ENCODE results near the gene ASTN2.
A peak's percentile ranks its signal among the peaks of the same experiment; 100 is the strongest.

ASTN2 gene

DNA sequence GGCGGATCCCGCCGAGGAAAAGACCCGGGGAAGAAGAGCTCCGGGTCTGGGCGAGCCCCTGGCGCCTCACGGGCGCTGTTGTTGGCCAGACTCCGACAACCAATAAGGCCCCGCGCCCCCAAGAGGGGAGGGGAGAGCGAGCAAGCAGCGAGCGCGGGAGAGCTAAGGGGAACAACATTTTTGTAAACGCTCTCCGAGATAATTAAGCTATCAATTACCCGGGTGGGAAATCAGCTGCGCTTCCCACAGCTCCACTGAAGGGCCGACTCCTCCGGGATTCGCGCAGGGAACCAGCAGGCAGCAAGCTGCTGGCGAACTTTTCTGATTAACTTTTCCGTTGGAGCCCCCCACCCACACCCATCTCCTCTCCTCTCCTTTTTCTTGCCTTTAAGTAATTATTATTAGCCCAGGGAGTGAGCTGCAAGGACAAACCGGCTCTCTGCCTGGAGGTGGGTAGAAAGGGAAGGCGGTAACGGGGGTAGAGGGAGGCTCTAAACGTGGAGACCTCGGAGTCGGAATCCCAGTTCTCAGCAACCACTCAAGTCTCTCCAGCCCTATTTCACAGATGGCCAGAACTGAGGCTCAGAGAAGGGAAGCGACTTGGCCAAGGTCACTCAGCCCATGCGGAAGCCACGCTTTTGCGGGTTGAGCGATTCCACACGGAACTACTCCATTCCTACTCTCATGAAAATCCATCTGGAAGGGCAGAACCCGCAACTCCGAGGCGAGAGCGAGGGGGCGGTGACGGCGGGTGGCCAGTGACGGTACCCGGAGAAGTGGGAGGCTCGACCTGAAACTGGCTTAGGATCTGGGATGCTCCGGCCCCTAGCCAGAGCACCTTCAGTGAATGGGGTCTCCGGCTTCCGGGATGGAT lies 1.3 kb downstream of the ASTN2 start:
- DNase-seq = no peak

DNA sequence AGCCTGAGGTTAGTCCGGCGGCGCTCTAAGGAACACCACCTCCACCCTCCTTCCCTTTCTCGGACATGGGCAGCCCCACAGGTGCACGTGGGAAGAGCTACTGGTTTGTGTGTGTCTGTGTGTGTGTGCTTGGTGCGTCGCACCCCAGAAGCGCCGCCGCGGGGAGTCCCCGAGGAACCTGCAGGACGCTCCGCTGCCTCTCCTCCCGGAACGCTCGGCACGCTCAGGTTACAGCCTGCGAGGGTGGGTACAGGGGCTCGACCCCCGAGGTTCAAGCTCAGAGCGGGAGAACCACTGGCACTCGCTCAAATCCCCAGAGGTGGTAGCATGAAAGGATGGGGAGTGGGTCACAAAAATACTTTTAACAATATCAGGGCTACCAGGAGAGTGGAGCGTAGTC lies 2.0 kb downstream of the ASTN2 start:
- no peak for DNase-seq

DNA sequence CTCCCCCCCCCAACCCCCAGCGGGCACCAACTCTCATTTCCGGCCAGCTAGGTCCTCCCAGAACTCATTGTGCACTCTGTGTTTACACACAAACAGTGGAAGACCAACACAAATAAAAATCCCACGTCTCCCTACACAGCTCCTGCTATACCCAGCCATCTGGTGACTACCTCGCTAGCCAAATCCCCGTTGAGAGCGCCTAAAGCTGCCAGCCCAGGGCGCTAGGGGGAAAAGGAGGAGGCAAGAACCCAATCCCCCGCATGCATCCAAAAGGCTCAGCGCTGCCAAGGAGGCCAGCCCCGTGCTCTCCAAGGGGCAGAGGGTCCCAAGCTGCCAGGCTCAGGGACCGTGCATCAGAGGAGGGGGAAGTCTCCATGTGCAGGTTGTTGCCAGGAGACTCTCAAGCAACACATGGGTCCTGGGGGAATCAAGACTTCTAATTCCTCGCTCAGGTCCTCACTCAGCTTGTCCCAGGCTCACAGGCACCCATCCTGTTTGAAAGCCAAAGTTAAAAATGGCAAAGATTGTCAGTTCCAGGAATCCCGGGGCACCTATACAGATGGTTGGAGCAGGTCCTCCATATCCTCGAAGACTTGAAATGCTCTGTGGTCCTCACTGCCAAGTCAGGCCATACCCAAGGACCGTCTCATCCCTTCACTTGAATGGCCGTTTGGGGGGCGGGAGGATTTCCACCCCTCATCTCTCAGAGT lies 2.7 kb downstream of the ASTN2 start:
- DNase-seq = no peak

DNA sequence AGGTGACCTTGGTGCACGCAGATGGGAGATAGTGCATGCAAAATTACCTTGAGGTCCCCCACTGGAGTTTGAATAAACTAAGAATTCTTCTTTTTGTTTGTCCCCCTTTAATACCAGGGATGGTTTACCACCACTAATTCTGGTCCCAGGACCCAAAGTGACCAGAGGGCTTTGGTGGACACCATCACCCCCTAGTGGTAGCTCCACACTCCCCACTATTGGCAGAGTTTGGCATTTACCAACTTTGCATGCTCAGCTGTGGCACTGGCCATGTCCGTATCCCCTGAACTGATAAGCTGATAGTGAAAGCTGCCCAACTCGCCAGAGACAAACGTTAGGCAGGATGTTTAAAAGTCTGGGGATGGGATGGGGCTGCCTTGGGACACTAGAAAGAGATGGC lies 3.3 kb downstream of the ASTN2 start:
- peak; percentile 28 for DNase-seq

DNA sequence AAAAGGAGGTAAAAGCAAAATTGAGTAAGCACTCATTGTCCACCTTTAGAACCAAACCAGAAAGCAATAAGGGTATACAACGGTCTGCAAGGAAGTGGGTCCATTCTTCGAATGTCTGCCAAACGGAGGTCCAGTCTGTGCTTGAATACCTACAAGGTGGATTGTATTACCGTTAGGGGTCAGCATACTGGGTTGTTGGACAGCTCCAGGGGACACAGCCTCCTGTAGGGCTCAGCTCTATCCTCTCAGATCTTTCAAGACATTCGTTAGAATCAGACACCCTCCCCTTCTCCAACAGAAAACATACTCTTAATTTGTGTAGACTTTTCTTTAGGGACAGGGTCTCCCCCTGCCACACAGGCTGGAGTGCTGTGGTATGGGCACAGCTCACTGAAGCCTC lies 5.5 kb downstream of the ASTN2 start:
- no peak for DNase-seq

DNA sequence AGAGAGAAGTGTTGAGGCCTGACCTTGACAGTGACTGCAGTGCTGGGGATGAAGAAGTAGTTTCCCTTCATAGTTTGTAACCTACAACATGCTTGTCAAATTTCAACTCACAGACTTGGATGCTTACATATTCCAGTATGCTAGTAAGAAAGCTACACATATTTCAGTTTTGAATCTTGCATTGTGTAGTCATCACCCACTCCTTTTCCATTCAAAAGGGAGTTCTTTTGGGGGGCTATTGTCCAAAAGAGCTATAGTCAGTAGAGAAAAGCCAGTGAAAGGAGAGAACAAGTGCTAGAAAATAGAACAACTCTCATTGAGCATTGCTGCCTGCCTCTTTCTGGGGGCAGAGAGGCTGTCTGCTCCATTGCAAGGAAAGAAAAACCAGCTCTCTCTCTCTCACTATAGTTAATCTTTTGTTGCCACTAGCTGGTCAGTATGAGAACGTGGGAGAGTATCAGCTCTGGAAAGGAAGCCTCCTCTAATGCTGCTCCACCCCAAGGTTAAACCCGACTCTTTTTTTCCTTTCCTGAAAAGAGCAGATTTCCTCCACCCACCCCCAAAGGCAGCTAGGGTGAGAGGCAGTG lies 7.3 kb downstream of the ASTN2 start:
- no peak for DNase-seq

DNA sequence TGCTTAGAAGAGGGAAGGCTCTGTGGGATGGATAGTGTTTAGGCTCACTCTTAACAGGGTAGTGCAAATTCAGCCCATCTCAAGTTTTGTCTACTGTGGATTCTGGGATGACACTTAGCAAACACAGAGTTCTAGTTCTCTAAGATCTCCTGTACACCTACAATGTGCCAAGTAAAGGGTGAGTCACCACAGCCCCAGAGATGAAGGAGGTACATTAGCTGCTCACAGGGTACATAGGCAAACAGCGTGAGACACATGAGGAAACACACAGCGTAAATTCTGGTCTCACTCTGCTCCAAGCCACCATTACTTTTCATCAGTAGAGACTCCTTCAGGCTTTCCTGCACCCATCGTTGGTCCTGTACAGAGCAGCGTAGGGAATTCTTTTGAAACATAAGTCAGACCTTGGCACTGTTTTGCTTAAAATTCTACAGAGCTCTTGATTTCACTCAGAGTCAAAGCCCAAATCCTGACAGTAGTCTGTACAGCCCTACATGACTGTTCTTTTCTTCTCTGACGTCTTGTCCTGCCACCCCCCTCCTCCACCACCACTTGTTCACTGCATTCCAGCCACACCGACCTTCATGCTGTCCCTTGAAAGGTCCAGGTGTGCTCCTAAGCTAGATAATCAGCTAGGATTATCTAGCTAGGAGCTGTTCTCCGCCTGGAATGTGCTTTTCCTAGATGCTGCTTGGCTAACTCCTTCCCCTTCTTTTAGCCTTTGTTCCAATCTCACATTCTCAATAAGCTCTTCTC lies 8.7 kb downstream of the ASTN2 start:
- no peak for DNase-seq

DNA sequence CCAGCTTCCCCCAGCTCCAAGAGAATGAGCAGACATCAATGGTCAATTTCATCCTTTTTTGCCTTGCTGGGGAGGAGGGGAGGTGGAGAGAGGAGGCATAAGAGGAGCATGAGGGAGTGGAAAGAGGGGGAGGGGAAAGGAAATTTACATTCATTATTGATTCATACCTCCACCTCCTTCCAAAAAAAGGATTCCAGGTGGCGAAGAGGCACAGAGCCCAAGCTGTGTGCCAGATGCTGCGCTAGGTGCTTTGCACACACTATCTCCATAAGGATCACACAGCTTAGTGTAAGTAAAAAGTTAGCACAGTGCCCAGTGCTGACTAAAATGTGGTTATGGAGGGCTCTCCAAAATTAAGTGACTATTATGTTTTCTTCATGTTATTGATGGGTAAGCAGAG lies 11.0 kb downstream of the ASTN2 start:
- DNase-seq = no peak

DNA sequence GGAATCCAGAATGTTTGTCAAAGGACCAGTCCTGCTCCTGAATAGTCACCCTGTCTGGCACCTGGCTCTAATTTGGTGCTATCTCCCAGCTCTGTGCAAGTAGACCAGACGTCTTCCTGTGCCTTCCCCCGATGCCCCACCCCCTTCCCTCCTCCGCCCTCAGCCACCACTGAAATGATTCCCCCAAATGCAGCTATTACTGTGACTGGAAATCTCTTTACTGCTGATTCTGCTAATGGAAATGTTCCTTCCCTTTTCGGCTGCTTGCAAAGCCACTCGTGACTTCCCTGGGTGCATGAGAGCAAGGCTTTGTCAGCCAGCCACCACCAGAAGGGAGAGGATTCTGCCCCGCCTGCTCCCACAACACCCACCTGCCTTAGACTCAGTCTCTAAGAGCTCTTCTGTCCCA lies 11.4 kb downstream of the ASTN2 start:
- peak; percentile 13 for DNase-seq

DNA sequence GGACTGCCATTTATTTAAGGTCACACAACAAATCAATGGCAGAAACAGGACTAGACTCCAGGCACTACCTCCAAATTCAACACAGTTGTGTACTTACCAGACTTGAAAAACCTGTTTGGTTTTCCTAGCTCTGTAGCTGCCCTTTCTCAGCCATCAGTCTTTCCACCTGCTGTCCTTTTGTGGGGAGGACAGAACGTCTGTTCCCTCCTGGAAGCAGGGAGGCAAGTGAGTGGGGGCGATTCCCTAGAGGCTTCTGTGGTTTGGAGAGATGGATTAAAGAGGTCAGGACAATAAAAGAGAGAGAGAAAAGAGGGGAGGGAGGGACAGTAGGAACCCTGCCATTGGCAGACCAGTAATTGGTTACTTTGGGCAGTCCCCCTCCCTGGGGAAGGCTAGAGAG lies 14.7 kb downstream of the ASTN2 start:
- no peak for DNase-seq

DNA sequence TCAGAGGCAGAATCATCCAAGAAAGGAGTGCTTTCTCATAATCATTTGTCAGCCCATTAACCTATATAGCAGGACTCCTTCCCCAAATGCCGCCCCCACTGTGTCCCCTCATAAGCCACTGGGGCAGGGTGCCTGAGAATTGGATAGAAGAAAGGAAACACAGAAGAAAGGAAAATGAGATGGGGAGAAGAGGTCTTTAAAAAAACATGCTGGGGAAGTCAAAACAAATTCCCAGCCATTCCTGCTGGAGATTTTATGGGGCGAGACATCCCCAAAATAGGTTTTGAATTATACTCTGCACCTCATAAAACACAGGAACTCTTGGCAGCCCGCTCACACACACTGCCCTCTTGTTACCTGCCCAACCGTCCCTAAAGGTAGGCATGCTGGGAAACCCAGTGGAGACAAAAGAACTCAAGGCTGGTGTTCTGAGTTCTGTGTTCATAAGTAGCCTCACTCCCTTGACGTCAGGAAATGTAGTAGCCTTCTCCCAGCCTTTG lies 19.7 kb downstream of the ASTN2 start:
- no peak for DNase-seq

DNA sequence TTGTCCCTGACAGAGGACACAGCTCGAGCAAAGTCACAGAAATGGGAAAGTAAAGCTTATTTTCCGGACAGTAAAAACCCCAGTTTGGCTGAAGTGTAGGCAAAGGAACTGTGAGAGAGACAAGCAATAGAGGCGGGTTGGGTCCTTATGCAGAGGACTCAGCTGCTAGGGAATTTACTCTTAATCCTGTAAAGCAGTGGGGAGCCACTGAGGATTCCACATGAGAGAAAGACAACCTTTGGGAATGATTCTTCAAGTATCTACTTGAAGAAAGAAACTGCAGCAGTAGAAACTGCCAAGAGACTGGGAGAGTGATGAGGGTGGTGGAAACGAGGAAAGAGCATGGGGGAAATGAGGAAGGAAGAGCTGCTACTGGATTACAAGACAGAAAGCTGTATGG lies 20.2 kb downstream of the ASTN2 start:
- no peak for DNase-seq

DNA sequence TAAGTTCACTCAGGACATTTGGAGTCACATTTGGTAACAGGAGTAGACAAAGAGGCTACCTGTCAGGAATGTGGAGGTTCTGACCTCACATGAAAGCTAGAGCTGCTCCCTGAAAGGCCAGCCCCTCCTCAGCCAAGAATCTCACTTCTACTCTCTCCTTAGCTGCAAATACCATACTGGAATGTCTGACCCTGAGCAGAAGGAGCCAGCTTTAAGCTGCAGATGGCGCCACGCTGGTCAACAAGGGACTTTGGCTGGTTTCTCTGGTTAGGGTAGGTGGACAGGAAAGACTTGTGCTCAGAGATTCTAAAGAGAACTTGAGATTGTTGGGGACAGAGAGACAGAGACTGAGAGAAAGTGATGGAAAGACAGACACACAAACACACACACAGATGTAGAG lies 21.9 kb downstream of the ASTN2 start:
- DNase-seq = no peak

DNA sequence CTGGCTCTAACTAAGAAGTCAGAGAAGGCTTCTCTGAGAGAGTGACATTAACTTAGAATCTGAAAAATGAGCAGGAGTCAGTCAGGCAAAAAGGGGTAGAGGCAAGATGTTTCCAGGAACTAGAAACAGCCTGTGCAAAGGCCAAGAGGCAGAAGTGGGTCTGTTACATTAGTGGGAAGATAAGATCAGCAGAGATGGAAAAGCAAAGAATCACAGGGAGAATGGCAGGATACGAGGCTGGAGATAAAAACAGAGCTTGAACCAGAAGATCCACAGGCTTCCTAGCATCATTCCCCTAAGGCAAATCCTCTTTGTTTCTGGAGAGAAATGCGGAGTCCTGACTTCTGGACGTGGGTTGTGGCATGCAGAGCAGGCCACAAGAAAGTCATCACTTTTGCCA lies 27.4 kb downstream of the ASTN2 start:
- DNase-seq = no peak

DNA sequence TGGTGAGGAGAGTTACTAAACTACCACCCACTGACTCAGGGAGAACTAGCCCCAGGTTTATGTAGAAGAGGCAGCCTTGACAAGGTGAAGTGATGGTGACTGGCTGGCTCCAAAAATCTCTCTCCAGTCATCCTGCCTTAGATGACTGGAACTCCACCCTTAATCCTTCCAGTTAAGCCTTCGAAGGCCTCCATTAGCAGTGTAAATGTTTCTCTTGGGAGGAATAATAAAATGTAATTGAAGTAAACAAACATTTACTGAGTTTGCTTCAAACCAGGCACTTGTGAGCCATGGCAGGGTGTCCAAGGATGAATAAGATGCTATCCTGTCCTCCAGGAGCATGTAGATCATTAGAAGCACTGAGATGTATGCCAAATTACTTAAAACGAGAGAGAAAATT lies 35.5 kb downstream of the ASTN2 start:
- no peak for DNase-seq

DNA sequence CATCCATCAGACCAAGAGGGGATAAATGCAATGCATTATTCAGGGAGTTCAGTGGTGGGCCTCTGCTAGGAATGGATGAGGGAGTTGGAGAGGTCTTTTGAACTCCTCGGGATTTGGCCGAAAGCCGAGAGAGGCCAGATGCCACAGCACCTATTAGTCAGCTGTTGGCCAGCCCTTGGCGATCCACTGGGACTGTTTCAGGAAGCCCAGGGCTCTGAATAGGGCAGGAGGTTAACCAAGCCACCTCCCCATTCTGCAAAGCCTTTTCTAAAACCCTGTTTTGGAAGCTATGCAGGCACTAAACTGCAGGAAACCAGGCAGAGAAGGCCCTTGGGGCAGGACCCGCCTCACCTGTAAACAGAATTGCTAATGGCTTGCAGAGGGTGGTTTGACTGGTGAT lies 37.8 kb downstream of the ASTN2 start:
- no peak for DNase-seq

DNA sequence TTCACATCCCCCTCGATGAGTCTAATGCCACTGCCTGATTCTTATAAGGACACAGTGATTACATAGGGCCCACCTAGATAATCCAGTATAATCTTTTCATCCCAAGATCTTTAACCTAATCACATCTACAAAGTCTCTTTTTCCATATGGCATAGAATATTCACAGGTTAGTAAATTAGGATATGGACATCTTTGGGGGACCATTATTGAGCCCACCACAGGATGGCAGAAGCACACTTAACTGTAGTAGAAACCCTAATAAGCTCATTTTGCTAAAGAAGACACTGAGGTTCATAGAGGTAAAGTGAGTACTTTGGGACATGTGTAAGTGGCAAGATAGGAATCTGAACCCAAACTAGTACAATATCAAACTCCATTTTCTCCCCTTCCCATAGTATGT lies 38.9 kb downstream of the ASTN2 start:
- no peak for DNase-seq

DNA sequence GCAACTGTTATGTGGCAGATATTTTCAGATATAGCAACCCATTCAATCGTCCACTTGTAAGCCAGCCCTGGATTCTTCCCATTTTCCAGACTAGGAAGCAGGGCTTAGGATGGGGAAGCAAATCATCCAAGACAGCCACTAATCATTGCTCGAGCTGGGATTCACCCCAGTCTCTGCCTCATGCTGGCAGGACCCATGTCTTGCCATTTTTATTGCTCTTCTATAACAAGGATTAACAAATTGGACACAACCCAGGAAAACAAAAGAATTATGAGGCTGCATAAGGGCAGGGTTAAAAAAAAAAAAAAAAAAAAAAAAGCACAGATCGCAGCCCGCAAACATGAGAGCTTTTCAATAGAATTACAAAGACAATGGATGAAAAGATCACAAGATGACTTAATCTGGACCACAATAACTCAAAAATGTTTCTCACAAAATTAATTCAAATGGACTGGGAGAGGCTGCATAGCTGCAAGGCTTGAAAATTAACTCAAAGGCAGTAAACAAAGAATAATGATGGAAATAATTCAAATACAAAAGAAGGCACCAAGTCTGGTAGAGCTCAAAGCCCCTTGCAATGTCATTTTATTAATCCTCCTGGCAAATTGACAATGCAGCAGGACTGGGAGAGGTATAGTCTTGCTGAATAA lies 40.7 kb downstream of the ASTN2 start:
- no peak for DNase-seq

DNA sequence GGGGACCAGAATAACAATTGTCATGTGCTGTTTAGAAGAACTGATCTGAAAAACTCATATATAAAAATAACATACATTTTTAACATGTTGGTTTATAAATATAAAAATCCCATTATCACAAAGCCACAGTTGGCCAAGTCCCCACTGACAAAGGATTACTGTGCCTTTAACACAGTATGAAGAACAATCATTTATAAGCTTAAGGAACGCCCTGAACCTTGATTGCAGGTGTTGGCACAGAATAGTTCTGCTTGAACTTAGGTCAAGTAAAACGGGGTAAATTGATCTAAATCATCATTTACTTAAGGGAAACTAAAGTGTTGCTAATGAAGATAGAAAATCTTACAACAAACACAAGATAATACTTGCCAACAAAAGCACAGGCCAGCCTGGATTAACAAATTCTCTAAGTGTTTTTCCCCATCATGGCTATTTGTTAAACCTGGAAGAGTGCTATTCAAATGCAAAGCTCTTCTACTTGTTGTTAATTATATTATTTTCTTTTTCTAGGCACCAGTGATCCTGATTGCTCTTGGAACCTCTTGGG lies 46.1 kb downstream of the ASTN2 start:
- no peak for DNase-seq

DNA sequence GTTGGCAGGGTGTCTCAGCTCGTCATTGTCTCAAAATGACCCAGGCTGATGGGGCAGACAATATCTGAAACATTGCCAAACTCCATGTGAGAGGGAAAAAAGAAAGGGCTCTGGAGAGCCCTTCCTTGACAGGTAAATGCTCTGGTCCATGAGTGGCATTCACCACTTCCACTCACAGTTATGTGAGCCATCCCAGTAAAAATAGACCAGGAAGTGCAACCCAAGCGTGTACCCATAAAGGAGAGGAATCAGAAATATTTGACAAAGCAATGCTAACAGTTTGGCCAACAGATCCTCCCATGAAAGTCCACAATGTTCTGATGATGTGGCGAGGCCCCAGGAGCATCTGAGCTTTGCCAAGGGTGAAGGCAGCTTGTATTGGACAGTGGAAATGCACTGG lies 49.4 kb downstream of the ASTN2 start:
- DNase-seq = no peak

DNA sequence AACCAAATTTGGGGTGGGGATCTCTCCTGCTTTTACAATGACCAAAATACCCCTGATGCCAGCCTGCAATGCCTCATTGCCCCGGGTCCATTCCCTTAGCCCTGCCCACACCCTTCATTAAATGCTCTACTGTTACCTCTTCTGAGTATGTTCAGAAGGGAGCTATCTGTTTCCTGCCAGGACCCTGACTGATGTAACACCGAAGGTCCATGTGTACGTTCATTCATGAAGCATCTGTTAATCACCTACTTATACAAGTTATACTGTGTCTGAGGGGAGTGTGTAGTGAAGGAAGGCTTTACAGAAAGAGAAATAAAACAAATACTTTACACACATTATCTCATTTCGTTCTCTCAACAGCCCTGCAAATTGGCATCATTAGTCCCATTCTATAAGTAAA lies 51.9 kb downstream of the ASTN2 start:
- DNase-seq = no peak

DNA sequence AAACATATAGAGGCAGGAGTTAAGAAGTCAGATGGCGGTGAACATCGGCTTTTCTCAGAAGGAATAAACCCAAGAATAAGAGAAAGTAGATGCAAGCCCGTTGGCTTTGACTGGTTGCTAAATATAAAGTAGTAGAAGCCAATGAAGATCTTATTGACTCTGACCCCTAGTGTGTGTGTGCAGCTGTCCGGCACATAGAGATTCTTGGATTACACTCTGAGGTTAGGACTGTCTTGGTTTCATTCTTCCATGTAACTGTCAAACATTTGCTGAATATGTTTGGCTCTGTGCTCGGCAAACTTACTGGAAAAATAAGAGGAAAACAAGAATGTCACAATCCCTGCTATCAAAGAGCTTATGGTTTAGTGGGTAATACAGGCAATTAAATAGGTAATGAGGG lies 54.9 kb downstream of the ASTN2 start:
- no peak for DNase-seq

Data from suppressor macrophage treated with lipopolysaccharide for 4 hours (primary cell).